ENCODE results near the gene TOMM20. TPM values are rescaled to one million over a fixed set of nuclear protein-coding genes. Genes with fewer than 3 reads are reported as not detected.

TOMM20 gene
- total and polyA plus RNA-seq, 2 of the 8 experiments (the other 6 are each of a cell fraction or from before 2014, with no cell fraction given): 71.4 to 168 TPM

- no peak overlapping the region for H3K23ac ChIP-seq (ENCODE audit: insufficient read length)
- no peaks in the 10 kb centered on the region for H3K9me3 ChIP-seq (ENCODE audit: insufficient read depth in 2 of 2, low read depth in 1 of 2, low read length in 1 of 2)
- H3K27me3 ChIP-seq (replicated peaks in 1 of 4; ENCODE audit: control insufficient read depth in 3 of 4, extremely low read depth in 1 of 4, insufficient read depth in 3 of 4, low read length in 3 of 4): no peaks in the 10 kb centered on the region
- no peak overlapping the region for H2BK15ac ChIP-seq (ENCODE audit: low read length)
- 93% methylated on average over 4 of the region's 5 CpGs; no CpG with 5 or more reads in 1 of the 2 experiments for WGBS, 2 experiments (ENCODE audit: extremely low coverage in 1 of 2, insufficient coverage in 1 of 2, insufficient read length in 1 of 2, insufficient replicate concordance in 2 of 2, low coverage in 1 of 2, low lambda C conversion rate in 2 of 2, missing lambda C conversion rate in 1 of 2)
- H3K27ac ChIP-seq (ENCODE audit: low read depth, low read length): no peak overlapping the region
- no peak overlapping the region for H3K4me3 ChIP-seq (ENCODE audit: extremely low read depth in 1 of 4, insufficient read depth in 2 of 4, low read depth in 3 of 4, low read length in 4 of 4)
- POLR2A ChIA-PET (ENCODE audit: partially characterized antibody): interaction anchor here (0.5 to 0.9 kb wide), 2 partner anchors 8 to 134 kb away, joined by 3 read pairs; no protein-coding TSS in a partner anchor
- H3K4me2 ChIP-seq (ENCODE audit: insufficient read depth in 1 of 2, low read depth in 2 of 2, low read length in 2 of 2): no peak overlapping the region
- H3K4ac ChIP-seq (replicated peaks; ENCODE audit: insufficient read length, low read depth, low read length): no peak overlapping the region
- H2BK20ac ChIP-seq (ENCODE audit: low read length): no peak overlapping the region
- no peak overlapping the region for H3K56ac ChIP-seq (replicated peaks; ENCODE audit: insufficient read length, low read depth, low read length)
- H2AFZ ChIP-seq (ENCODE audit: low read length): no peak overlapping the region
- H3K4me1 ChIP-seq (replicated peaks in 1 of 4; ENCODE audit: control insufficient read depth in 3 of 4, insufficient read depth in 4 of 4, low read length in 3 of 4): peaks cover 0 to 3% (median 0%) of the 10 kb centered on the region in 4 experiments; a peak in 3 of 7 replicates
- H2BK5ac ChIP-seq (ENCODE audit: low read depth, low read length): no peak overlapping the region
- no peaks in the 10 kb centered on the region for H3K79me2 ChIP-seq (ENCODE audit: control insufficient read depth in 1 of 2, insufficient read depth in 2 of 2, low read length in 2 of 2)
- no peak overlapping the region for H4K5ac ChIP-seq (ENCODE audit: insufficient read length, low read depth, low read length)
- no peak overlapping the region for H3K14ac ChIP-seq (ENCODE audit: insufficient read length)
- no peaks in the 10 kb centered on the region; the same call in 1 of the 2 replicates for H3K23me2 ChIP-seq (ENCODE audit: low read depth, low read length)
- no peak overlapping the region for H3K9ac ChIP-seq (replicated peaks in 1 of 4; ENCODE audit: extremely low read depth in 1 of 4, low read depth in 3 of 4, low read length in 3 of 4)
- H3K18ac ChIP-seq (ENCODE audit: extremely low read depth, low read length): no peak overlapping the region
- H2AK5ac ChIP-seq (ENCODE audit: low read depth, low read length): no peak overlapping the region; the same call in 1 of the 2 replicates
- H4K91ac ChIP-seq (replicated peaks; ENCODE audit: insufficient read length, low read length): no peak overlapping the region
- peaks cover 0 to 2% of the 10 kb centered on the region in 2 experiments for H4K20me1 ChIP-seq (replicated peaks in 1 of 2; ENCODE audit: control insufficient read depth in 1 of 2, insufficient read depth in 2 of 2, low read length in 2 of 2)
- H3K36me3 ChIP-seq (ENCODE audit: control insufficient read depth in 2 of 4, insufficient read depth in 4 of 4, low read length in 3 of 4): no peaks in the 10 kb centered on the region
- CTCF ChIA-PET (ENCODE audit: partially characterized antibody): interaction anchor here (1.1 to 1.5 kb wide), 2 partner anchors 10 to 18 kb away, joined by 3 to 5 read pairs; no protein-coding TSS in a partner anchor
- H2BK12ac ChIP-seq (ENCODE audit: low read depth, low read length): no peak overlapping the region
- no peak overlapping the region for H2BK120ac ChIP-seq (replicated peaks; ENCODE audit: low read depth, low read length)
- no peak overlapping the region for H4K8ac ChIP-seq (ENCODE audit: extremely low read depth, insufficient read depth, low read length)
- H3K79me1 ChIP-seq (ENCODE audit: low read depth, low read length): no peaks in the 10 kb centered on the region
- no peak for FAIRE-seq
- DNase-seq (ENCODE audit: low read depth in 1 of 2, low spot score in 2 of 2): no peak
- TF ChIP-seq SIX5 (IDR thresholded peaks at IDR 0.05; ENCODE audit: low read depth, low read length) (no peak), NANOG (IDR thresholded peaks at IDR 0.05; ENCODE audit: insufficient read depth, low read depth, low read length, poor library complexity, severe bottlenecking) (no peak), POLR2A (IDR thresholded peaks at IDR 0.05; ENCODE audit: control extremely low read depth in 1 of 2, low read depth in 2 of 2, low read length in 2 of 2) (no peak), USF2 (IDR thresholded peaks at IDR 0.05; ENCODE audit: low read length) (no peak), GABPA (IDR thresholded peaks at IDR 0.05; ENCODE audit: borderline replicate concordance, insufficient read depth, low read length) (no peak), ZNF274 (IDR thresholded peaks at IDR 0.05; ENCODE audit: borderline replicate concordance, extremely low read depth, low read length) (no peak), CEBPB (IDR thresholded peaks at IDR 0.05; ENCODE audit: low read depth, low read length) (no peak), EZH2 (IDR thresholded peaks at IDR 0.05; ENCODE audit: low read depth, low read length, severe bottlenecking) (no peak), RNF2 (IDR thresholded peaks at IDR 0.05; ENCODE audit: borderline replicate concordance, low read depth, low read length, missing control alignments, poor library complexity, severe bottlenecking) (no peak), KDM5A (IDR thresholded peaks at IDR 0.05; ENCODE audit: low read length) (no peak), MAX (IDR thresholded peaks at IDR 0.05) (no peak)
Observed at GRCh38 chr1:235101558-235102258, 26.9 kb downstream of the TOMM20 start.

Data from H1 (cell line).